HCT116 (cell line): ENCODE measurements around the gene MEPCE. TPM values are rescaled to one million over a fixed set of nuclear protein-coding genes. Genes with fewer than 3 reads are reported as not detected.

ENCODE experiments used
- ATAC-seq: fragments of 200-7000 bp; cut with Tn5 transposase; 2 replicates; pipeline ENCODE4 v1.9.1; 2020; ENCODE audit warnings: mild to moderate bottlenecking, moderate library complexity
- BruUV-seq: library from RNA; stranded (reverse); fragments of 400-500 nt; replicated peaks from 2 replicates; lab custom pipeline; 2021; lab: Mats Ljungman, UMichigan
- CTCF ChIA-PET: fragments of 300-600 bp; sonication (Branson Sonifier 250); formaldehyde crosslinking; loops from one replicate; lab custom pipeline; 2021; ENCODE audit warnings: antibody characterized with exemption; lab: Charles Lee
- POLR2A ChIA-PET: fragments of 300-600, 350-600 bp; sonication (Branson Sonifier 250); formaldehyde crosslinking; loops from one replicate; lab custom pipeline; 2021; ENCODE audit warnings: antibody characterized with exemption; lab: Charles Lee
- RAD21 ChIA-PET, 2 experiments: fragments of 300-600 bp; sonication (Branson Sonifier 250); formaldehyde crosslinking; loops; one replicate each; lab custom pipeline; 2023; ENCODE audit warnings: low total read pairs in 2 of 2; ENCODE audit not compliant: uncharacterized antibody in 2 of 2, unreplicated experiment in 2 of 2, low non-redundant PET in 1 of 2; lab: Charles Lee
- DNase-seq: peaks from one replicate; pipeline ENCODE4 v3.0.0-alpha.2; 2010; ENCODE audit warnings: low read depth, low spot score
- H2AFZ ChIP-seq: fragments of 200-600 bp; shearing (Covaris generic), sonication (generic); 2 replicates; pipeline ENCODE4 v1.6.1; 2017; ENCODE audit warnings: low read depth, mixed run types, mixed read lengths, antibody characterized with exemption, low read length; ENCODE audit not compliant: poor library complexity, severe bottlenecking
- H3K27ac ChIP-seq: 2 replicates; pipeline ENCODE4 v1.5.1; 2012; ENCODE audit warnings: low read depth, low read length
- H3K27me3 ChIP-seq: fragments of 200-600 bp; sonication (generic); 2 replicates; pipeline ENCODE4 v1.6.1; 2016; ENCODE audit warnings: mixed run types, low read length, mixed read lengths; ENCODE audit not compliant: insufficient read depth
- H3K36me3 ChIP-seq, 2 experiments: fragments of 200-500 bp in 1 of 2; fragments of 200-600 bp in 1 of 2; sonication (Bioruptor generic) in 1 of 2; sonication (generic) in 1 of 2; 2 replicates each; pipeline versions ENCODE4 v1.5.1 to v1.6.1; 2014 to 2016; ENCODE audit warnings: low read length in 2 of 2, inconsistent platforms in 1 of 2, mixed read lengths in 1 of 2, mixed run types in 1 of 2; ENCODE audit not compliant: insufficient read depth in 2 of 2, control insufficient read depth in 1 of 2
- H3K4me1 ChIP-seq, 2 experiments: fragments of 200-600 bp in 1 of 2; sonication (generic) in 1 of 2; 2 replicates each; pipeline versions ENCODE4 v1.5.1 to v1.6.1; 2012 to 2017; ENCODE audit warnings: low read length in 2 of 2, inconsistent platforms in 1 of 2, mild to moderate bottlenecking in 1 of 2, mixed read lengths in 1 of 2, mixed run types in 1 of 2, moderate library complexity in 1 of 2; ENCODE audit not compliant: insufficient read depth in 2 of 2, control insufficient read depth in 1 of 2
- H3K4me2 ChIP-seq: fragments of 200-600 bp; sonication (generic); 2 replicates; pipeline ENCODE4 v1.6.1; 2017; ENCODE audit warnings: mixed run types, low read length, mixed read lengths
- H3K4me3 ChIP-seq, 2 experiments: fragments of 200-600 bp in 1 of 2; sonication (generic) in 1 of 2; replicated peaks in 1 of 2; 2 replicates each; pipeline ENCODE4 v1.5.1; 2011 to 2016; ENCODE audit warnings: low read length in 2 of 2, control low read depth in 1 of 2, low read depth in 1 of 2, mild to moderate bottlenecking in 1 of 2, mixed read lengths in 1 of 2, mixed run types in 1 of 2
- H3K79me2 ChIP-seq: fragments of 200-600 bp; sonication (generic); 2 replicates; pipeline ENCODE4 v1.6.1; 2017; ENCODE audit warnings: mild to moderate bottlenecking, mixed run types, low read length, moderate library complexity, mixed read lengths; ENCODE audit not compliant: insufficient read depth
- H3K9ac ChIP-seq: fragments of 200-600 bp; sonication (generic); 2 replicates; pipeline ENCODE4 v1.6.1; 2016; ENCODE audit warnings: low read length, mixed read lengths
- H3K9me2 ChIP-seq: fragments of 200-600 bp; sonication (generic), shearing (Covaris generic); 2 replicates; pipeline ENCODE4 v1.6.1; 2017; ENCODE audit warnings: mixed run types, mild to moderate bottlenecking, moderate library complexity; ENCODE audit not compliant: insufficient read depth
- H3K9me3 ChIP-seq, 2 experiments: fragments of 200-500 bp in 1 of 2; fragments of 200-600 bp in 1 of 2; sonication (Bioruptor generic) in 1 of 2; sonication (generic) in 1 of 2; 2 replicates each; pipeline ENCODE4 v1.6.1; 2014 to 2017; ENCODE audit warnings: low read length in 2 of 2, mixed read lengths in 2 of 2, inconsistent platforms in 1 of 2, low read depth in 1 of 2, mild to moderate bottlenecking in 1 of 2, mixed run types in 1 of 2, moderate library complexity in 1 of 2; ENCODE audit not compliant: control insufficient read depth in 1 of 2, insufficient read depth in 1 of 2
- H4K20me1 ChIP-seq: fragments of 200-600 bp; sonication (generic), shearing (Covaris generic); 2 replicates; pipeline ENCODE4 v1.6.1; 2017; ENCODE audit warnings: mixed run types, mild to moderate bottlenecking, moderate library complexity; ENCODE audit not compliant: insufficient read depth
- ELF1 ChIP-seq: IDR thresholded peaks from 2 replicates; pipeline ENCODE4 v1.6.1; 2012; ENCODE audit warnings: low read depth, borderline replicate concordance
- EZH2phosphoT487 ChIP-seq: fragments of 200-600 bp; IDR thresholded peaks from 2 replicates; pipeline ENCODE4 v1.6.1; 2018; ENCODE audit warnings: antibody characterized with exemption, borderline replicate concordance
- SIN3A ChIP-seq: IDR thresholded peaks from 2 replicates; pipeline ENCODE4 v1.6.1; 2012; ENCODE audit warnings: low read depth
- SP1 ChIP-seq: IDR thresholded peaks from 2 replicates; pipeline ENCODE4 v1.6.1; 2012; ENCODE audit warnings: low read depth
- TCF7L2 ChIP-seq: IDR thresholded peaks from 2 replicates; pipeline ENCODE4 v1.7.0; 2011; ENCODE audit warnings: borderline replicate concordance, inconsistent platforms; ENCODE audit not compliant: insufficient read depth, insufficient read length; ENCODE audit errors: extremely low read depth
- ZNF274 ChIP-seq: fragments of 200-500 bp; sonication (Bioruptor generic); IDR thresholded peaks from 2 replicates; pipeline ENCODE4 v1.6.1; 2014; ENCODE audit warnings: mild to moderate bottlenecking, low read depth, low read length, inconsistent platforms
- intact Hi-C: fragments of 100-400 bp; cut with micrococcal nuclease; formaldehyde crosslinking; loops from 2 replicates; pipeline ENCODE4 v1.10.0; 2022
- total RNA-seq: library from RNA; stranded (reverse); gene quantifications from one replicate; pipeline ENCODE4 v1.2.1, GENCODE V29; 2021; ENCODE audit not compliant: unreplicated experiment
- TF ChIP-seq, protein P1 (sequence below): IDR thresholded peaks from 2 replicates; pipeline ENCODE4 v1.6.1; 2012
- TF ChIP-seq, protein P2 (sequence below): IDR thresholded peaks from 2 replicates; pipeline ENCODE4 v1.6.1; 2012; ENCODE audit warnings: low read depth

Gene MEPCE
- total RNA-seq, 1 experiment from 2014 or later = 44.4 TPM

DNA sequence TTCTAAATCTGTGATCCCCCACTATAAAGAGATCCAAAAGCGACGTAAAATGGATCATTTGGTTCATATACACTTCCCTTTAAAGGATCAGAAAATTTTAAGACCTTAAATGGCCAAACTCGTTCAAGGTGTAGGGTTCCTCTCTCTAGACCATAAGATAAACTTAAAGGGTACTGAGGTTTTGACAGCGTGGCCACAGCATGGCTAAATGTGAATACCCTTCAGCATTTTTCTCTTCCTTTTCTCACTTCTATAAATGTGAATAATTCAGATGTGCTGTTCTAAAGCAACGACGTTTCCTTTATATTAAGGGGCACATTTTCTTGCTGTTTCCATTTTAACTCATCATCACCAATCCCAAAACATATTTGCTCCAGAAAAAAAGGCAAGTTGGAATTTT, 6.3 kb upstream of the MEPCE start (continued):
- no peak for TF ChIP-seq TCF7L2
- TF ChIP-seq ZNF274 = no peak
- TF ChIP-seq, protein P1, sequence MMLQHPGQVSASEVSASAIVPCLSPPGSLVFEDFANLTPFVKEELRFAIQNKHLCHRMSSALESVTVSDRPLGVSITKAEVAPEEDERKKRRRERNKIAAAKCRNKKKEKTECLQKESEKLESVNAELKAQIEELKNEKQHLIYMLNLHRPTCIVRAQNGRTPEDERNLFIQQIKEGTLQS = no peak

GRCh38 chr7:100425347-100425746, 4.3 kb upstream of the MEPCE start:
- ChIA-PET CTCF (no interaction called here), POLR2A (no interaction called here), RAD21 (no interaction called here)
- no peak overlapping the region for H3K4me2 ChIP-seq
- no peak for ATAC-seq
- H2AFZ ChIP-seq = no peak overlapping the region
- no peaks in the 10 kb centered on the region for H4K20me1 ChIP-seq
- H3K9me2 ChIP-seq = no peaks in the 10 kb centered on the region
- H3K27me3 ChIP-seq = no peaks in the 10 kb centered on the region
- H3K9me3 ChIP-seq = no peaks in the 10 kb centered on the region
- no peaks in the 10 kb centered on the region for H3K36me3 ChIP-seq
- no peak overlapping the region for H3K27ac ChIP-seq
- DNase-seq = no peak
- H3K4me3 ChIP-seq = no peak overlapping the region
- peaks cover 8% of the 10 kb centered on the region for H3K79me2 ChIP-seq
- intact Hi-C loops = no loop called here
- peaks cover 0 to 22% of the 10 kb centered on the region in 2 experiments; a peak in 2 of 4 replicates for H3K4me1 ChIP-seq
- no peak overlapping the region for H3K9ac ChIP-seq
- no TSS peak for BruUV-seq
- TF ChIP-seq, protein P2, sequence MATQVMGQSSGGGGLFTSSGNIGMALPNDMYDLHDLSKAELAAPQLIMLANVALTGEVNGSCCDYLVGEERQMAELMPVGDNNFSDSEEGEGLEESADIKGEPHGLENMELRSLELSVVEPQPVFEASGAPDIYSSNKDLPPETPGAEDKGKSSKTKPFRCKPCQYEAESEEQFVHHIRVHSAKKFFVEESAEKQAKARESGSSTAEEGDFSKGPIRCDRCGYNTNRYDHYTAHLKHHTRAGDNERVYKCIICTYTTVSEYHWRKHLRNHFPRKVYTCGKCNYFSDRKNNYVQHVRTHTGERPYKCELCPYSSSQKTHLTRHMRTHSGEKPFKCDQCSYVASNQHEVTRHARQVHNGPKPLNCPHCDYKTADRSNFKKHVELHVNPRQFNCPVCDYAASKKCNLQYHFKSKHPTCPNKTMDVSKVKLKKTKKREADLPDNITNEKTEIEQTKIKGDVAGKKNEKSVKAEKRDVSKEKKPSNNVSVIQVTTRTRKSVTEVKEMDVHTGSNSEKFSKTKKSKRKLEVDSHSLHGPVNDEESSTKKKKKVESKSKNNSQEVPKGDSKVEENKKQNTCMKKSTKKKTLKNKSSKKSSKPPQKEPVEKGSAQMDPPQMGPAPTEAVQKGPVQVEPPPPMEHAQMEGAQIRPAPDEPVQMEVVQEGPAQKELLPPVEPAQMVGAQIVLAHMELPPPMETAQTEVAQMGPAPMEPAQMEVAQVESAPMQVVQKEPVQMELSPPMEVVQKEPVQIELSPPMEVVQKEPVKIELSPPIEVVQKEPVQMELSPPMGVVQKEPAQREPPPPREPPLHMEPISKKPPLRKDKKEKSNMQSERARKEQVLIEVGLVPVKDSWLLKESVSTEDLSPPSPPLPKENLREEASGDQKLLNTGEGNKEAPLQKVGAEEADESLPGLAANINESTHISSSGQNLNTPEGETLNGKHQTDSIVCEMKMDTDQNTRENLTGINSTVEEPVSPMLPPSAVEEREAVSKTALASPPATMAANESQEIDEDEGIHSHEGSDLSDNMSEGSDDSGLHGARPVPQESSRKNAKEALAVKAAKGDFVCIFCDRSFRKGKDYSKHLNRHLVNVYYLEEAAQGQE = no peak
- TF ChIP-seq SIN3A (no peak), ELF1 (no peak), ZNF274 (no peak), EZH2phosphoT487 (no peak), SP1 (no peak)
